Smooth muscle cell (in vitro differentiated cells): ENCODE data around the gene CARD8. TPM values are rescaled to one million over a fixed set of nuclear protein-coding genes. Genes with fewer than 3 reads are reported as not detected.

ENCODE experiments used
- DNase-seq: peaks from one replicate; lab custom pipeline; 2025; ENCODE audit not compliant: unreplicated experiment; lab: John Stamatoyannopoulos, UW
- H2AFZ ChIP-seq: fragments of 200-600 bp; sonication (generic); 2 replicates; pipeline ENCODE4 v1.6.0; 2016; ENCODE audit warnings: antibody characterized with exemption, low read depth, mild to moderate bottlenecking
- H3F3A ChIP-seq: fragments of 200-600 bp; sonication (generic); 2 replicates; pipeline ENCODE4 v1.6.0; 2017; ENCODE audit warnings: antibody characterized with exemption, low read depth
- H3K27ac ChIP-seq: fragments of 200-600 bp; sonication (generic); 2 replicates; pipeline ENCODE4 v1.5.1; 2016; ENCODE audit warnings: low read depth, mild to moderate bottlenecking
- H3K27me3 ChIP-seq: fragments of 200-600 bp; sonication (generic); 2 replicates; pipeline ENCODE4 v1.6.1; 2016; ENCODE audit warnings: low read depth, mild to moderate bottlenecking
- H3K36me3 ChIP-seq: fragments of 200-600 bp; sonication (generic); 2 replicates; pipeline ENCODE4 v1.5.1; 2016; ENCODE audit warnings: low read depth
- H3K4me1 ChIP-seq: fragments of 200-600 bp; sonication (generic); 2 replicates; pipeline ENCODE4 v1.5.1; 2016; ENCODE audit warnings: low read depth
- H3K4me2 ChIP-seq: fragments of 200-600 bp; sonication (generic); 2 replicates; pipeline ENCODE4 v1.6.0; 2016; ENCODE audit warnings: mild to moderate bottlenecking
- H3K4me3 ChIP-seq: fragments of 200-600 bp; sonication (generic); 2 replicates; pipeline ENCODE4 v1.5.1; 2016; ENCODE audit warnings: mild to moderate bottlenecking
- H3K79me2 ChIP-seq: fragments of 200-600 bp; sonication (generic); 2 replicates; pipeline ENCODE4 v1.6.0; 2016; ENCODE audit warnings: low read depth, mild to moderate bottlenecking
- H3K9ac ChIP-seq: fragments of 200-600 bp; sonication (generic); 2 replicates; pipeline ENCODE4 v1.6.0; 2016; ENCODE audit warnings: low read depth
- H3K9me3 ChIP-seq: fragments of 200-600 bp; sonication (generic); replicated peaks from 2 replicates; pipeline ENCODE4 v1.5.1; 2016; ENCODE audit warnings: low read depth
- H4K20me1 ChIP-seq: fragments of 200-600 bp; sonication (generic); 2 replicates; pipeline ENCODE4 v1.6.0; 2016; ENCODE audit warnings: low read depth
- WGBS: methylation state at CpG from one replicate; pipeline ENCODE4 v1.1.7; 2016; ENCODE audit warnings: low lambda C conversion rate; 5-methylcytosine and 5-hydroxymethylcytosine counted together
- polyA plus RNA-seq: library from polyadenylated mRNA; unstranded; fragments of >200 nt; fragmentation: Nextera tagmentation; extraction: Ambion mirVana; gene quantifications from 2 replicates; pipeline ENCODE4 v1.2.1, GENCODE V29; 2016
- total RNA-seq: library from RNA; depleted of rRNA; stranded (reverse); fragments of >200 nt; gene quantifications from 2 replicates; pipeline ENCODE4 v1.2.3, GENCODE V29; 2014
- TF ChIP-seq, protein P1 (sequence below): fragments of 200-600 bp; sonication (generic); IDR thresholded peaks from 2 replicates; pipeline ENCODE4 v1.5.1; 2017; ENCODE audit warnings: borderline replicate concordance, mild to moderate bottlenecking, antibody characterized with exemption; ENCODE audit not compliant: insufficient read depth, poor library complexity, severe bottlenecking

Gene CARD8
- total and polyA plus RNA-seq, 2 experiments from 2014 or later: 9.0 to 17.7 TPM

DNA sequence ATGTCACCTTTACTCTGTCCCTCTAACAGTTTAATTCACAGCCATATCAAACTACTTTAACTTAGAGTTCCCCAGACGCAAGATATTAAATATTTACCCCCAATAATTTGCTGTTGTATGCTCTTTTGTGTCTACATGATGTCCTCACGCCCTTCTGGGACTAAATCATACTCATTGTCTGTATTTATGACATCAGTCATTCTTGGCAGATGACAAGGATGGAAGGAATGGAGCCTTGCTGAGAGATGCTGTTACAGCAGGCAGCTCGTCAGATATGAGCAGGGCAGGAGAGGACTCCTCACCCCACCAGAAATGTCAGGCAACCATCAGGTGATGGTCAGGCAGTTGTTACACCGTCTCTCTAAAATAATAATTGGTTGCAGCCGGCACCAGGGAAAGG, 41.8 kb downstream of the CARD8 start:
- WGBS: 94% methylated on average over 5 of the region's 5 CpGs

DNA sequence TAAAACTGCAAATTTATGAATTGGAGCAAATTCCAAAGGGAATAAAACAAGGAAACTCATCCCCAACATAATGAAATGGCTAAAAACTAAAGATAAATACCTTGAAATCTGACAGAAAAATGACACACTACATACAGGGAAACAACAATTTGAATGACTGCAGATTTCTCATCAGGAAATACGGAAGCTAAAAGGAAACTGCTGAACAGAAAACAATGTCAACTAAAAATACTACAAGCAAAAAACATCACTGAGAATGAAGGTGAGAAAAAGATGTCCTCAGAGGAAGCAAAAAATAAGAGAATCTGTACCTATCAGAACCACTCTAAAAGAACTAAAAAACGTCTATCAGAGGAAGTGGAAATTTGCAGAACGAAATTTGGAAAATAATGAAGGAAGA, 45.7 kb downstream of the CARD8 start:
- TF ChIP-seq, protein P1, sequence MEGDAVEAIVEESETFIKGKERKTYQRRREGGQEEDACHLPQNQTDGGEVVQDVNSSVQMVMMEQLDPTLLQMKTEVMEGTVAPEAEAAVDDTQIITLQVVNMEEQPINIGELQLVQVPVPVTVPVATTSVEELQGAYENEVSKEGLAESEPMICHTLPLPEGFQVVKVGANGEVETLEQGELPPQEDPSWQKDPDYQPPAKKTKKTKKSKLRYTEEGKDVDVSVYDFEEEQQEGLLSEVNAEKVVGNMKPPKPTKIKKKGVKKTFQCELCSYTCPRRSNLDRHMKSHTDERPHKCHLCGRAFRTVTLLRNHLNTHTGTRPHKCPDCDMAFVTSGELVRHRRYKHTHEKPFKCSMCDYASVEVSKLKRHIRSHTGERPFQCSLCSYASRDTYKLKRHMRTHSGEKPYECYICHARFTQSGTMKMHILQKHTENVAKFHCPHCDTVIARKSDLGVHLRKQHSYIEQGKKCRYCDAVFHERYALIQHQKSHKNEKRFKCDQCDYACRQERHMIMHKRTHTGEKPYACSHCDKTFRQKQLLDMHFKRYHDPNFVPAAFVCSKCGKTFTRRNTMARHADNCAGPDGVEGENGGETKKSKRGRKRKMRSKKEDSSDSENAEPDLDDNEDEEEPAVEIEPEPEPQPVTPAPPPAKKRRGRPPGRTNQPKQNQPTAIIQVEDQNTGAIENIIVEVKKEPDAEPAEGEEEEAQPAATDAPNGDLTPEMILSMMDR: no peak
- Histone ChIP-seq H3K4me2 (no peak overlapping the region), H3K27ac (no peak overlapping the region), H3F3A (no peaks in the 10 kb centered on the region), H3K9ac (no peak overlapping the region), H4K20me1 (no peaks in the 10 kb centered on the region), H3K79me2 (peaks cover 6% of the 10 kb centered on the region), H3K27me3 (no peaks in the 10 kb centered on the region), H3K9me3 (no peaks in the 10 kb centered on the region), H3K36me3 (no peaks in the 10 kb centered on the region), H3K4me1 (no peaks in the 10 kb centered on the region), H2AFZ (no peak overlapping the region), H3K4me3 (no peak overlapping the region)
- no peak for DNase-seq
- WGBS: 90% methylated on average over 3 of the region's 3 CpGs

More for the DNA sequence above, 41.8 kb downstream of the CARD8 start:
- no peaks in the 10 kb centered on the region for H3F3A ChIP-seq
- no peak overlapping the region for H3K4me2 ChIP-seq
- no peak for DNase-seq
- no peak overlapping the region for H3K4me3 ChIP-seq
- no peaks in the 10 kb centered on the region for H3K4me1 ChIP-seq
- no peaks in the 10 kb centered on the region for H3K9me3 ChIP-seq
- no peak overlapping the region for H2AFZ ChIP-seq
- H3K9ac ChIP-seq: no peak overlapping the region
- no peaks in the 10 kb centered on the region for H3K27me3 ChIP-seq
- TF ChIP-seq, protein P1: no peak
- no peaks in the 10 kb centered on the region for H3K79me2 ChIP-seq
- no peaks in the 10 kb centered on the region for H3K36me3 ChIP-seq
- no peaks in the 10 kb centered on the region for H4K20me1 ChIP-seq
- H3K27ac ChIP-seq: no peak overlapping the region

DNA sequence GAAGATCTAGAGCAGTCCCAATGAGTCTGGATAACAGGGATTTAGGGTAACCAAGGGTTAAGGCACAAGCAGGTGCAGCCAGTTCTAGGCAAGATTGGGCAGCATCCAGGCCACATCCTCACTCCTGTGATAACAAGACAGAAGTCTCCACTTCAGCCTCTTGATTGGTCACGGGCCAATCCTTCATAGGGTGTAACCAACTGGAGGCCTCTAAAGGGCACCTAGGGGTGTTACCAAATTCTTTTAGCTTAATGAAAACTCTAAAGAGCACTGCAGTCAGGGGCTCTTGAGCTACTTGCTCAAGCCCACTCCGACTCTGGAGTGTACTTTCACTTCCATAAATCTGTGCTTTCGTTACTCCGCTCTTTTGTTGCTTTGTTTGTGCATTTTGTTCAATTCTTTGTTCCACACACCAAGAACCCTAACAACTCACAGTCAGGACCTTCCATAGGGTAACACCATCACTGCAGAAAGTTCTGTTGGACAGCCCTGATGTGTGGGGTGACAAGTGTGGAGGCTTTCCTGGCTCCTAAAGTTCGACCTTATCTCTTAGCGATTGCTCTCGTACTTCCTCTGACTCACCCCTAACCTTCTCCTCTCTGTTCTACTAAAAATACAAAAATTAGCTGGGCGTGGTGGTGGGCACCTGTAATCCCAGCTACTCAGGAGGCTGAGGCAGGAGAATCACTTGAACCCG, 49.2 kb downstream of the CARD8 start:
- TF ChIP-seq, protein P1: no peak
- no peaks in the 10 kb centered on the region for H3K36me3 ChIP-seq
- DNase-seq: no peak
- H4K20me1 ChIP-seq: no peaks in the 10 kb centered on the region
- no peak overlapping the region for H3K27ac ChIP-seq
- H3K9ac ChIP-seq: no peak overlapping the region
- H3K27me3 ChIP-seq: no peaks in the 10 kb centered on the region
- H3K79me2 ChIP-seq: peaks cover 6% of the 10 kb centered on the region
- WGBS: 92% methylated on average over 9 of the region's 9 CpGs
- H3K4me1 ChIP-seq: no peaks in the 10 kb centered on the region
- no peak overlapping the region for H2AFZ ChIP-seq
- no peak overlapping the region for H3K4me3 ChIP-seq
- no peaks in the 10 kb centered on the region for H3F3A ChIP-seq
- no peaks in the 10 kb centered on the region for H3K9me3 ChIP-seq
- no peak overlapping the region for H3K4me2 ChIP-seq
